HepG2 (cell line): ENCODE measurements around the gene MRPL14. TPM values are rescaled to one million over a fixed set of nuclear protein-coding genes. Genes with fewer than 3 reads are reported as not detected.
A peak's percentile ranks its signal among the peaks of the same experiment; 100 is the strongest.

ENCODE experiments used
- EP300 ChIP-seq, 3 experiments: sonication (generic) in 1 of 3; formaldehyde crosslinking in 1 of 3; IDR thresholded peaks; 2 replicates each; pipeline versions ENCODE4 v1.5.1 to v1.6.1; 2011 to 2020; ENCODE audit warnings: low read depth in 2 of 3, low read length in 2 of 3, borderline replicate concordance in 1 of 3, improper control_type of control experiment in 1 of 3, mild to moderate bottlenecking in 1 of 3, missing genetic modification reagents in 1 of 3, moderate library complexity in 1 of 3
- GZF1 ChIP-seq: sonication (generic); formaldehyde crosslinking; IDR thresholded peaks from 2 replicates; pipeline ENCODE4 v1.5.1; 2020; ENCODE audit warnings: mild to moderate bottlenecking, missing genetic modification reagents
- NFATC3 ChIP-seq: sonication (generic); formaldehyde crosslinking; IDR thresholded peaks from 2 replicates; pipeline ENCODE4 v1.5.1; 2020; ENCODE audit warnings: mild to moderate bottlenecking, missing genetic modification reagents
- NFE2L2 ChIP-seq: fragments of 150-350 bp; IDR thresholded peaks from 2 replicates; pipeline ENCODE4 v1.6.1; 2014; ENCODE audit warnings: low read length
- SALL2 ChIP-seq: sonication (generic); formaldehyde crosslinking; IDR thresholded peaks from 2 replicates; pipeline ENCODE4 v1.8.1; 2023; ENCODE audit warnings: mild to moderate bottlenecking, missing genetic modification reagents, inconsistent platforms
- TP53 ChIP-seq: sonication (generic); formaldehyde crosslinking; conservative IDR thresholded peaks from 2 replicates; pipeline ENCODE4 v1.4.0; 2020; ENCODE audit warnings: missing genetic modification reagents
- ZNF235 ChIP-seq: sonication (generic); formaldehyde crosslinking; IDR thresholded peaks from 2 replicates; pipeline ENCODE4 v1.8.1; 2023; ENCODE audit warnings: mild to moderate bottlenecking, missing genetic modification reagents, borderline replicate concordance
- ZNF629 ChIP-seq: sonication (generic); formaldehyde crosslinking; conservative IDR thresholded peaks from 2 replicates; pipeline ENCODE4 v1.5.0; 2020; ENCODE audit warnings: missing genetic modification reagents
- ZNF660 ChIP-seq: sonication (generic); formaldehyde crosslinking; IDR thresholded peaks from 2 replicates; pipeline ENCODE4 v1.5.1; 2020; ENCODE audit warnings: mild to moderate bottlenecking, low read depth, missing genetic modification reagents, borderline replicate concordance
- ZNF768 ChIP-seq: sonication (generic); formaldehyde crosslinking; IDR thresholded peaks from 2 replicates; pipeline ENCODE4 v1.4.0; 2020; ENCODE audit warnings: missing genetic modification reagents
- ZSCAN25 ChIP-seq: sonication (generic); formaldehyde crosslinking; IDR thresholded peaks from 2 replicates; pipeline ENCODE4 v1.8.0; 2022; ENCODE audit warnings: mild to moderate bottlenecking, missing genetic modification reagents
- ZZZ3 ChIP-seq: sonication (generic); formaldehyde crosslinking; IDR thresholded peaks from 2 replicates; pipeline ENCODE4 v1.4.0; 2020; ENCODE audit warnings: missing genetic modification reagents, mild to moderate bottlenecking, borderline replicate concordance
- polyA plus RNA-seq, 8 experiments: library from polyadenylated mRNA; depleted of rRNA in 3 of 8; stranded (reverse) in 7 of 8; unstranded in 1 of 8; fragments of >200 nt; fragmentation: Illumina TruSeq in 4 of 8; extraction: Trizol in 4 of 8; gene quantifications; 2 replicates each; pipeline versions ENCODE4 v1.2.1 to v1.2.3, GENCODE V29; 2011 to 2016; ENCODE audit warnings: low read depth in 4 of 8, missing spikeins in 1 of 8, mixed read lengths in 1 of 8; ENCODE audit not compliant: insufficient read depth in 1 of 8
- total RNA-seq, 5 experiments: library from RNA; depleted of rRNA; stranded (reverse); fragments of >200 nt; fragmentation: Illumina TruSeq; extraction: Trizol; gene quantifications; 2 replicates each; pipeline ENCODE4 v1.2.3, GENCODE V29; 2016; ENCODE audit warnings: low read depth in 1 of 5
- TF ChIP-seq, protein P1 (sequence below): sonication (generic); formaldehyde crosslinking; IDR thresholded peaks from 2 replicates; pipeline ENCODE4 v1.5.1; 2020; ENCODE audit warnings: missing genetic modification reagents, mild to moderate bottlenecking, borderline replicate concordance
- TF ChIP-seq, protein P2 (sequence below): sonication (generic); formaldehyde crosslinking; IDR thresholded peaks from 2 replicates; pipeline ENCODE4 v1.8.1; 2023; ENCODE audit warnings: mild to moderate bottlenecking, inconsistent platforms, moderate library complexity, missing genetic modification reagents, borderline replicate concordance
- TF ChIP-seq, protein P3 (sequence below): sonication (generic); formaldehyde crosslinking; conservative IDR thresholded peaks from 2 replicates; pipeline ENCODE4 v1.4.0; 2020; ENCODE audit warnings: missing genetic modification reagents
- TF ChIP-seq, protein P4 (sequence below): sonication (generic); formaldehyde crosslinking; IDR thresholded peaks from 2 replicates; pipeline ENCODE4 v1.4.0; 2020; ENCODE audit warnings: missing genetic modification reagents, borderline replicate concordance
- TF ChIP-seq, protein P5 (sequence below): IDR thresholded peaks from 2 replicates; pipeline ENCODE4 v1.4.0; 2020; ENCODE audit warnings: mild to moderate bottlenecking, missing genetic modification reagents

Gene MRPL14
- total and polyA plus RNA-seq, 2 of the 13 experiments (the other 11 are each of a cell fraction or from before 2014, with no cell fraction given): 157 to 178 TPM

DNA sequence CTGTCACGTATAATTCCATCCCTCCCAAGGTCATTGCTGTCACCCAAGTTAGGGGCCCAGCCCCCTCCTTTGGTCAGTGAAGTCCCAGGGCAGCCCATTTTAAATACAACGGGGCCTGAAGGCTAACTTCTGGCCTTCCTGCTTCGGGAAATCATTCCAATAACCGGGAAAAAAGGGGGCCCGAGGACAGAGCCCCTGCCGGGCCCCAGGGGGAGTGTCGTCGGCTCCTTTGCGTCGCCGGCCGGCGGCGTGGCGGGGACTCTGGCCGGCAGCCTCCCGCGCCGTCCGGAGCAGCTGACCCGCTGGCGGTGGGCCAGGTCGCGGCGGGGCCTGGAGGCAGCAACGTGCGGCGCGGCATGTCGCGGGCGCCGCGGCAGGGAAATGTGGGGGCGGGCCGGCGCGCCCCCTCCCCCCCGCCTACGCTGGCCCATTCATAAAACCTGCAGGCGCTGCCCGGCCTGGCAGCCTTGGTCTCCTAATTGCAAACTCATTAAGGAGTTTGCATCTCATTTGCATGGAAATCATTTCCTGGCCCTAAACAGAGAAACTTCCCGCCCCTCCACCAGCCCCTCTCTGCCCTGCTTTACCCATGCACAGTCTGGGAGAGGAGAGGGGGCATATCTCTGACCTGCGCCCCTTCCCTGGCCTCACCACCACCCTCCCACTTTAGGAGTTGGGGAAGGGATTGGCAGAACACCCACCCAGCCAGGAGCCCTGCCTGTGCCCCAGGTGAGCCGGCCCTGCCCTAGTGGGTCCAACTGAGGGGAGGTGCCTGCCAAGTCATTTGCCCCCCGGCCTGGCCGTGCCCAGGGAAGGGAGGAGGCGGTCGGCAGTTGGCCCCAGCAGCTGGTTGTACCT is 50.7 kb downstream of the MRPL14 start (continued):
- TF ChIP-seq, protein P1, sequence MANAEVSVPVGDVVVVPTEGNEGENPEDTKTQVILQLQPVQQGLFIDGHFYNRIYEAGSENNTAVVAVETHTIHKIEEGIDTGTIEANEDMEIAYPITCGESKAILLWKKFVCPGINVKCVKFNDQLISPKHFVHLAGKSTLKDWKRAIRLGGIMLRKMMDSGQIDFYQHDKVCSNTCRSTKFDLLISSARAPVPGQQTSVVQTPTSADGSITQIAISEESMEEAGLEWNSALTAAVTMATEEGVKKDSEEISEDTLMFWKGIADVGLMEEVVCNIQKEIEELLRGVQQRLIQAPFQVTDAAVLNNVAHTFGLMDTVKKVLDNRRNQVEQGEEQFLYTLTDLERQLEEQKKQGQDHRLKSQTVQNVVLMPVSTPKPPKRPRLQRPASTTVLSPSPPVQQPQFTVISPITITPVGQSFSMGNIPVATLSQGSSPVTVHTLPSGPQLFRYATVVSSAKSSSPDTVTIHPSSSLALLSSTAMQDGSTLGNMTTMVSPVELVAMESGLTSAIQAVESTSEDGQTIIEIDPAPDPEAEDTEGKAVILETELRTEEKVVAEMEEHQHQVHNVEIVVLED (CRISPR knock-in tag): no peak
- TF ChIP-seq ZZZ3 (CRISPR knock-in tag) (no peak), EP300 (IDR thresholded peaks at IDR 0.05; ENCODE audit: low read depth in 2 of 2, low read length in 2 of 2) (peak in 1 of 2 experiments; percentile 64; a peak in 1 of 4 replicates), EP300 (CRISPR knock-in tag; IDR thresholded peaks at IDR 0.05; ENCODE audit: borderline replicate concordance) (0 out of 2 replicates have a peak, but pooled peaks have one; percentile 11), GZF1 (CRISPR knock-in tag) (no peak), ZSCAN25 (CRISPR knock-in tag) (0 out of 2 replicates have a peak, but pooled peaks have one; percentile 63), ZNF660 (CRISPR knock-in tag) (no peak), SALL2 (CRISPR knock-in tag) (no peak), ZNF235 (peak; percentile 84; the same call in 1 of the 2 replicates), NFATC3 (CRISPR knock-in tag) (no peak), ZNF629 (CRISPR knock-in tag) (no peak), NFE2L2 (no peak), TP53 (CRISPR knock-in tag) (no peak), ZNF768 (CRISPR knock-in tag) (no peak)
- TF ChIP-seq, protein P2, sequence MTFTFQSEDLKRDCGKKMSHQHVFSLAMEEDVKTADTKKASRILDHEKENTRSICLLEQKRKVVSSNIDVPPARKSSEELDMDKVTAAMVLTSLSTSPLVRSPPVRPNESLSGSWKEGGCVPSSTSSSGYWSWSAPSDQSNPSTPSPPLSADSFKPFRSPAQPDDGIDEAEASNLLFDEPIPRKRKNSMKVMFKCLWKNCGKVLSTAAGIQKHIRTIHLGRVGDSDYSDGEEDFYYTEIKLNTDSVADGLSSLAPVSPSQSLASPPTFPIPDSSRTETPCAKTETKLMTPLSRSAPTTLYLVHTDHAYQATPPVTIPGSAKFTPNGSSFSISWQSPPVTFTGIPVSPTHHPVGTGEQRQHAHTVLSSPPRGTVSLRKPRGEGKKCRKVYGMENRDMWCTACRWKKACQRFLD (CRISPR knock-in tag): no peak
- TF ChIP-seq, protein P3, sequence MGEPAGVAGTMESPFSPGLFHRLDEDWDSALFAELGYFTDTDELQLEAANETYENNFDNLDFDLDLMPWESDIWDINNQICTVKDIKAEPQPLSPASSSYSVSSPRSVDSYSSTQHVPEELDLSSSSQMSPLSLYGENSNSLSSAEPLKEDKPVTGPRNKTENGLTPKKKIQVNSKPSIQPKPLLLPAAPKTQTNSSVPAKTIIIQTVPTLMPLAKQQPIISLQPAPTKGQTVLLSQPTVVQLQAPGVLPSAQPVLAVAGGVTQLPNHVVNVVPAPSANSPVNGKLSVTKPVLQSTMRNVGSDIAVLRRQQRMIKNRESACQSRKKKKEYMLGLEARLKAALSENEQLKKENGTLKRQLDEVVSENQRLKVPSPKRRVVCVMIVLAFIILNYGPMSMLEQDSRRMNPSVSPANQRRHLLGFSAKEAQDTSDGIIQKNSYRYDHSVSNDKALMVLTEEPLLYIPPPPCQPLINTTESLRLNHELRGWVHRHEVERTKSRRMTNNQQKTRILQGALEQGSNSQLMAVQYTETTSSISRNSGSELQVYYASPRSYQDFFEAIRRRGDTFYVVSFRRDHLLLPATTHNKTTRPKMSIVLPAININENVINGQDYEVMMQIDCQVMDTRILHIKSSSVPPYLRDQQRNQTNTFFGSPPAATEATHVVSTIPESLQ (CRISPR knock-in tag): no peak
- TF ChIP-seq, protein P4, sequence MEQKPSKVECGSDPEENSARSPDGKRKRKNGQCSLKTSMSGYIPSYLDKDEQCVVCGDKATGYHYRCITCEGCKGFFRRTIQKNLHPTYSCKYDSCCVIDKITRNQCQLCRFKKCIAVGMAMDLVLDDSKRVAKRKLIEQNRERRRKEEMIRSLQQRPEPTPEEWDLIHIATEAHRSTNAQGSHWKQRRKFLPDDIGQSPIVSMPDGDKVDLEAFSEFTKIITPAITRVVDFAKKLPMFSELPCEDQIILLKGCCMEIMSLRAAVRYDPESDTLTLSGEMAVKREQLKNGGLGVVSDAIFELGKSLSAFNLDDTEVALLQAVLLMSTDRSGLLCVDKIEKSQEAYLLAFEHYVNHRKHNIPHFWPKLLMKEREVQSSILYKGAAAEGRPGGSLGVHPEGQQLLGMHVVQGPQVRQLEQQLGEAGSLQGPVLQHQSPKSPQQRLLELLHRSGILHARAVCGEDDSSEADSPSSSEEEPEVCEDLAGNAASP (CRISPR knock-in tag): no peak
- TF ChIP-seq, protein P5, sequence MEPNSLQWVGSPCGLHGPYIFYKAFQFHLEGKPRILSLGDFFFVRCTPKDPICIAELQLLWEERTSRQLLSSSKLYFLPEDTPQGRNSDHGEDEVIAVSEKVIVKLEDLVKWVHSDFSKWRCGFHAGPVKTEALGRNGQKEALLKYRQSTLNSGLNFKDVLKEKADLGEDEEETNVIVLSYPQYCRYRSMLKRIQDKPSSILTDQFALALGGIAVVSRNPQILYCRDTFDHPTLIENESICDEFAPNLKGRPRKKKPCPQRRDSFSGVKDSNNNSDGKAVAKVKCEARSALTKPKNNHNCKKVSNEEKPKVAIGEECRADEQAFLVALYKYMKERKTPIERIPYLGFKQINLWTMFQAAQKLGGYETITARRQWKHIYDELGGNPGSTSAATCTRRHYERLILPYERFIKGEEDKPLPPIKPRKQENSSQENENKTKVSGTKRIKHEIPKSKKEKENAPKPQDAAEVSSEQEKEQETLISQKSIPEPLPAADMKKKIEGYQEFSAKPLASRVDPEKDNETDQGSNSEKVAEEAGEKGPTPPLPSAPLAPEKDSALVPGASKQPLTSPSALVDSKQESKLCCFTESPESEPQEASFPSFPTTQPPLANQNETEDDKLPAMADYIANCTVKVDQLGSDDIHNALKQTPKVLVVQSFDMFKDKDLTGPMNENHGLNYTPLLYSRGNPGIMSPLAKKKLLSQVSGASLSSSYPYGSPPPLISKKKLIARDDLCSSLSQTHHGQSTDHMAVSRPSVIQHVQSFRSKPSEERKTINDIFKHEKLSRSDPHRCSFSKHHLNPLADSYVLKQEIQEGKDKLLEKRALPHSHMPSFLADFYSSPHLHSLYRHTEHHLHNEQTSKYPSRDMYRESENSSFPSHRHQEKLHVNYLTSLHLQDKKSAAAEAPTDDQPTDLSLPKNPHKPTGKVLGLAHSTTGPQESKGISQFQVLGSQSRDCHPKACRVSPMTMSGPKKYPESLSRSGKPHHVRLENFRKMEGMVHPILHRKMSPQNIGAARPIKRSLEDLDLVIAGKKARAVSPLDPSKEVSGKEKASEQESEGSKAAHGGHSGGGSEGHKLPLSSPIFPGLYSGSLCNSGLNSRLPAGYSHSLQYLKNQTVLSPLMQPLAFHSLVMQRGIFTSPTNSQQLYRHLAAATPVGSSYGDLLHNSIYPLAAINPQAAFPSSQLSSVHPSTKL (CRISPR knock-in tag): peak; percentile 86
